Peyer's patch (tissue), 4 donors: Measurements from ENCODE around the gene SMIM14. TPM values are rescaled to one million over a fixed set of nuclear protein-coding genes. Genes with fewer than 3 reads are reported as not detected.

Experiments
- DNase-seq, 3 donors: peaks; one replicate each; pipeline ENCODE4 v3.0.0-alpha.2; 2017 to 2019
- H3K27ac ChIP-seq, 4 donors: fragments of 200-600 bp; sonication (generic); one replicate each; pipeline ENCODE4 v1.5.1; 2016 to 2019
- H3K27me3 ChIP-seq, 2 donors: fragments of 200-600 bp; sonication (generic); one replicate each; pipeline ENCODE4 v1.5.1; 2019
- H3K36me3 ChIP-seq, 3 donors: fragments of 200-600 bp; sonication (generic); one replicate each; pipeline ENCODE4 v1.5.1; 2016 to 2019
- H3K4me1 ChIP-seq, 4 donors: fragments of 200-600 bp; sonication (generic); one replicate each; pipeline ENCODE4 v1.5.1; 2016 to 2019
- H3K4me3 ChIP-seq, 4 donors: fragments of 200-600 bp; sonication (generic); 1 replicate in 3 of 4; 2 replicates in 1 of 4; pipeline ENCODE4 v1.5.1; 2016 to 2019; ENCODE audit warnings: mild to moderate bottlenecking in 1 of 4
- H3K9me3 ChIP-seq, 4 donors: fragments of 200-600 bp; sonication (generic); one replicate each; pipeline ENCODE4 v1.5.1; 2016 to 2019; ENCODE audit warnings: mild to moderate bottlenecking in 1 of 4
- CTCF ChIP-seq, 6 experiments: fragments of 450-650 bp in 4 of 6; fragments of 200-600 bp in 2 of 6; sonication (generic) in 1 of 6; IDR thresholded peaks; one replicate each; pipeline ENCODE4 v1.5.1; 2017 to 2019; ENCODE audit warnings: antibody characterized with exemption in 6 of 6, mild to moderate bottlenecking in 3 of 6, moderate library complexity in 1 of 6
- POLR2A ChIP-seq, 2 donors: fragments of 450-650 bp; IDR thresholded peaks; one replicate each; pipeline ENCODE4 v1.5.1; 2017; ENCODE audit warnings: antibody characterized with exemption in 2 of 2, mild to moderate bottlenecking in 2 of 2, moderate library complexity in 2 of 2
- total RNA-seq, 4 donors: library from RNA; depleted of rRNA; stranded (reverse); fragments of >200 nt; gene quantifications; one replicate each; pipeline ENCODE4 v1.1.0, GENCODE V29; 2016

Gene SMIM14
- total RNA-seq, 4 donors from 2014 or later: 27.7 to 49.6 (median 39.8) TPM

- Histone ChIP-seq H3K36me3 (peaks cover 0 to 28% (median 0%) of the 10 kb centered on the region in 3 donors), H3K27me3 (no peaks in the 10 kb centered on the region), H3K9me3 (no peaks in the 10 kb centered on the region), H3K4me1 (peaks cover 0 to 15% (median 0%) of the 10 kb centered on the region in 4 donors), H3K27ac (no peak overlapping the region), H3K4me3 (no peak overlapping the region)
- no peak for TF ChIP-seq CTCF (IDR thresholded peaks at IDR 0.05)
- TF ChIP-seq POLR2A (IDR thresholded peaks at IDR 0.05): no peak
- no peak for DNase-seq
These were observed 72.6 kb downstream of the SMIM14 start for GRCh38 chr4:39565878-39566600.

GRCh38 chr4:39563346-39563847 lies 75.3 kb downstream of the SMIM14 start:
- no peak for DNase-seq
- H3K36me3 ChIP-seq: peaks cover 0 to 26% (median 0%) of the 10 kb centered on the region in 3 donors
- no peak overlapping the region for H3K27ac ChIP-seq
- H3K4me1 ChIP-seq: no peaks in the 10 kb centered on the region
- no peak for TF ChIP-seq POLR2A (IDR thresholded peaks at IDR 0.05)
- TF ChIP-seq CTCF (IDR thresholded peaks at IDR 0.05): no peak
- no peaks in the 10 kb centered on the region for H3K9me3 ChIP-seq
- H3K4me3 ChIP-seq: no peak overlapping the region
- H3K27me3 ChIP-seq: no peaks in the 10 kb centered on the region

- TF ChIP-seq POLR2A (IDR thresholded peaks at IDR 0.05) (no peak), CTCF (IDR thresholded peaks at IDR 0.05) (no peak)
- no peak overlapping the region for H3K27ac ChIP-seq
These were observed 75.9 kb downstream of the SMIM14 start for GRCh38 chr4:39562792-39563191.

GRCh38 chr4:39559626-39560025 lies 79.0 kb downstream of the SMIM14 start:
- H3K27ac ChIP-seq: no peak overlapping the region
- peaks cover 0 to 27% (median 0%) of the 10 kb centered on the region in 3 donors for H3K36me3 ChIP-seq
- TF ChIP-seq POLR2A (IDR thresholded peaks at IDR 0.05) (no peak), CTCF (IDR thresholded peaks at IDR 0.05) (no peak)
- no peak overlapping the region for H3K4me3 ChIP-seq
- DNase-seq: no peak
- no peaks in the 10 kb centered on the region for H3K4me1 ChIP-seq
- no peaks in the 10 kb centered on the region for H3K27me3 ChIP-seq
- no peaks in the 10 kb centered on the region for H3K9me3 ChIP-seq

More at GRCh38 chr4:39562792-39563191, 75.9 kb downstream of the SMIM14 start:
- H3K36me3 ChIP-seq: peaks cover 0 to 26% (median 0%) of the 10 kb centered on the region in 3 donors
- H3K27me3 ChIP-seq: no peaks in the 10 kb centered on the region
- H3K4me1 ChIP-seq: no peaks in the 10 kb centered on the region
- DNase-seq: no peak
- H3K9me3 ChIP-seq: no peaks in the 10 kb centered on the region
- no peak overlapping the region for H3K4me3 ChIP-seq

- no peak for DNase-seq
- H3K4me1 ChIP-seq: no peaks in the 10 kb centered on the region
- no peaks in the 10 kb centered on the region for H3K27me3 ChIP-seq
- H3K36me3 ChIP-seq: peaks cover 0 to 24% (median 0%) of the 10 kb centered on the region in 3 donors
- no peaks in the 10 kb centered on the region for H3K9me3 ChIP-seq
- H3K27ac ChIP-seq: no peak overlapping the region
- no peak overlapping the region for H3K4me3 ChIP-seq
- no peak for TF ChIP-seq CTCF (IDR thresholded peaks at IDR 0.05)
- no peak for TF ChIP-seq POLR2A (IDR thresholded peaks at IDR 0.05)
These were observed 83.2 kb downstream of the SMIM14 start for GRCh38 chr4:39555472-39555871.
